ENCODE data around the gene ATP1A2.

The ATP1A2 gene

DNA sequence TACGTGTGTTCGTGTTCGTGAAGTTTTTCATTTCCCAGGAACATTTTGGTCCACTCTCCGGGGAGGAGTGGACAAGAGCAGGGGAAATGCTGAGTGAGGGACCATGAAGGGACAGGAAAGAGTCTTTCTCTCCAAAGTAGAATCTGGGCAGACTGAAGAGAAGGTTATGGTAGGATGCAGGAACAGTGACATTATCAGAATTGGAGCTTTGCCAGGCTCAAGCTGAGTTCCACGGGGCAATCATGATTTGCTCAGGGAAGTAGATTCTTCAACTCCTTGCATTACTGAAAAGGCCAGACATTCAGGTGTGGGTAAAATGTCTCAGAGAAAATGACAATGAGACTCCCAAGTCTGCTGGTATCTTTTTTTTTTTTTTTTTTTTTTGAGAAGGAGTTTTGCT is 52.5 kb downstream of the ATP1A2 start:
- no peak overlapping the region for H3K4me3 ChIP-seq (ENCODE audit: low read length)
- TF ChIP-seq EZH2phosphoT487 (IDR thresholded peaks at IDR 0.05; ENCODE audit: borderline replicate concordance, low read length) (no peak), CTCF (IDR thresholded peaks at IDR 0.05; ENCODE audit: low read depth, low read length, poor library complexity, severe bottlenecking) (peak; percentile 6)
- peaks cover 14% of the 10 kb centered on the region; the same call in 1 of the 2 replicates for H3K27me3 ChIP-seq (ENCODE audit: control insufficient read depth, low read length)
- H3K9me2 ChIP-seq (replicated peaks; ENCODE audit: control insufficient read depth, low read length) = no peaks in the 10 kb centered on the region
- no peaks in the 10 kb centered on the region for H3K79me2 ChIP-seq (ENCODE audit: control insufficient read depth, low read length)
- H3K4me1 ChIP-seq (ENCODE audit: control insufficient read depth, low read length) = peaks cover 12% of the 10 kb centered on the region
- H4K20me1 ChIP-seq (ENCODE audit: control insufficient read depth, insufficient read depth, low read depth, low read length) = no peaks in the 10 kb centered on the region
- no peaks in the 10 kb centered on the region for H3K9me3 ChIP-seq (ENCODE audit: control insufficient read depth, insufficient read depth, low read length)
- H3K36me3 ChIP-seq (ENCODE audit: control insufficient read depth, low read length) = no peaks in the 10 kb centered on the region
- H3F3A ChIP-seq (ENCODE audit: control insufficient read depth, insufficient read depth) = 0 out of 2 replicates have a peak, but pooled peaks cover 2% of the 10 kb centered on the region
- no peak overlapping the region for H3K4me2 ChIP-seq (ENCODE audit: low read length)
- no peak overlapping the region for H3K27ac ChIP-seq (ENCODE audit: low read depth, low read length)

GRCh38 chr1:160168609-160169369 is 53.2 kb downstream of the ATP1A2 start:
- TF ChIP-seq CTCF (IDR thresholded peaks at IDR 0.05; ENCODE audit: low read depth, low read length, poor library complexity, severe bottlenecking) (no peak), EZH2phosphoT487 (IDR thresholded peaks at IDR 0.05; ENCODE audit: borderline replicate concordance, low read length) (no peak)
- no peaks in the 10 kb centered on the region for H3K9me3 ChIP-seq (ENCODE audit: control insufficient read depth, insufficient read depth, low read length)
- 0 out of 2 replicates have a peak, but pooled peaks cover 2% of the 10 kb centered on the region for H3F3A ChIP-seq (ENCODE audit: control insufficient read depth, insufficient read depth)
- peaks cover 12% of the 10 kb centered on the region for H3K4me1 ChIP-seq (ENCODE audit: control insufficient read depth, low read length)
- no peaks in the 10 kb centered on the region for H4K20me1 ChIP-seq (ENCODE audit: control insufficient read depth, insufficient read depth, low read depth, low read length)
- no peak overlapping the region for H3K27ac ChIP-seq (ENCODE audit: low read depth, low read length)
- peaks cover 17% of the 10 kb centered on the region; the same call in 1 of the 2 replicates for H3K27me3 ChIP-seq (ENCODE audit: control insufficient read depth, low read length)
- 0 out of 2 replicates have a peak overlapping the region, but pooled peaks have one; percentile 48 for H3K4me2 ChIP-seq (ENCODE audit: low read length)
- no peaks in the 10 kb centered on the region for H3K36me3 ChIP-seq (ENCODE audit: control insufficient read depth, low read length)
- H3K79me2 ChIP-seq (ENCODE audit: control insufficient read depth, low read length) = no peaks in the 10 kb centered on the region
- no peak overlapping the region for H3K4me3 ChIP-seq (ENCODE audit: low read length)
- H3K9me2 ChIP-seq (replicated peaks; ENCODE audit: control insufficient read depth, low read length) = no peaks in the 10 kb centered on the region

DNA sequence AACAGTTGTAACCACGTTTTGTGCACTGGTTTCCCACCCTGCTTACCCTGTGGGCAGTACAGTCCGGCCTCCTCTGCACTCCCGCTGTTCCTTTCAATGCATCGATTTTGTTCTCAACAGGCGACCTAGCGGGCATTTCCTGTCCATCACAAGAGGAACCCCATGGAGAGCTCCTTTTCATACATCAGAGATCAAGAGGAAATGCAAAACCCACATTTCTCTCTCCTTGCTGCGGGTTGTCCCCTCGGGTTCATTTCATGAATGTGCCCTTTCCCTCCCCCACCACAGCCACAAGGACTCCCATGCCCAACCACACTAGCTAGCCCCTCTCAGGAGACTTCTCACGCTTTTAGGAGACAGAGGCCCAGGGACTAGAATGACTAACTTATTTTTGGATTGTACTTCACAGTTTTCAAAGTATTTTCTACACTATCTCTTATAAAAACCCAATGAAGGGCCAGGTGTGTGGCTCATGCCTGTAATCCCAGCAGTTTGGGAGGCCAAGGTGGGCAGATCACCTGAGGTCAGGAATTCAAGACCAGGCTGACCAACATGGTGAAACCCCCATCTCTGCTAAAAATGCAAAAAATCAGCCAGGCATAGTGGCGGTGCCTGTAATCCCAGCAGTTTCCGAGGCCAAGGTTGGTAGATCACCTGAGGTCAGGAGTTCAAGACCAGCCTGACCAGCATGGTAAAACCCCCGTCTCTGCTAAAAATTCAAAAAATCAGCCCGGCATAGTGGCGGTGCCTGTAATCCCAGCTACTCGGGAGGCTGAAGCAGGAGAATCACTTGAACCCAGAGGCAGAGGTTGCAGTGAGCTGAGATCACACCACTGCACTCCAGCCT is 54.2 kb downstream of the ATP1A2 start:
- peak overlapping the region; percentile 31; the same call in 1 of the 2 replicates for H3K4me3 ChIP-seq (ENCODE audit: low read length)
- H3K4me2 ChIP-seq (ENCODE audit: low read length) = peak overlapping the region; percentile 48
- TF ChIP-seq EZH2phosphoT487 (IDR thresholded peaks at IDR 0.05; ENCODE audit: borderline replicate concordance, low read length) (no peak), CTCF (IDR thresholded peaks at IDR 0.05; ENCODE audit: low read depth, low read length, poor library complexity, severe bottlenecking) (no peak)

More for the DNA sequence above, 54.2 kb downstream of the ATP1A2 start:
- Histone ChIP-seq H3K27me3 (ENCODE audit: control insufficient read depth, low read length) (peaks cover 21% of the 10 kb centered on the region; the same call in 1 of the 2 replicates), H4K20me1 (ENCODE audit: control insufficient read depth, insufficient read depth, low read depth, low read length) (no peaks in the 10 kb centered on the region), H3F3A (ENCODE audit: control insufficient read depth, insufficient read depth) (0 out of 2 replicates have a peak, but pooled peaks cover 2% of the 10 kb centered on the region), H3K9me2 (replicated peaks; ENCODE audit: control insufficient read depth, low read length) (no peaks in the 10 kb centered on the region), H3K4me1 (ENCODE audit: control insufficient read depth, low read length) (peaks cover 12% of the 10 kb centered on the region), H3K27ac (ENCODE audit: low read depth, low read length) (no peak overlapping the region), H3K79me2 (ENCODE audit: control insufficient read depth, low read length) (no peaks in the 10 kb centered on the region), H3K9me3 (ENCODE audit: control insufficient read depth, insufficient read depth, low read length) (no peaks in the 10 kb centered on the region), H3K36me3 (ENCODE audit: control insufficient read depth, low read length) (no peaks in the 10 kb centered on the region)
